ENCODE results near the gene SKAP1.
"Not testable (repeated sequence)": the region's sequence is repeated elsewhere in the genome, so short reads cannot be mapped to it uniquely, and the experiment has no call there.

The SKAP1 gene

GRCh38 chr17:48258331-48258730, 171.7 kb downstream of the SKAP1 start:
- no peak for DNase-seq (ENCODE audit: low read depth)
- no peak overlapping the region for H3K4me3 ChIP-seq (ENCODE audit: low read depth, low read length)
- TF ChIP-seq, protein P1, sequence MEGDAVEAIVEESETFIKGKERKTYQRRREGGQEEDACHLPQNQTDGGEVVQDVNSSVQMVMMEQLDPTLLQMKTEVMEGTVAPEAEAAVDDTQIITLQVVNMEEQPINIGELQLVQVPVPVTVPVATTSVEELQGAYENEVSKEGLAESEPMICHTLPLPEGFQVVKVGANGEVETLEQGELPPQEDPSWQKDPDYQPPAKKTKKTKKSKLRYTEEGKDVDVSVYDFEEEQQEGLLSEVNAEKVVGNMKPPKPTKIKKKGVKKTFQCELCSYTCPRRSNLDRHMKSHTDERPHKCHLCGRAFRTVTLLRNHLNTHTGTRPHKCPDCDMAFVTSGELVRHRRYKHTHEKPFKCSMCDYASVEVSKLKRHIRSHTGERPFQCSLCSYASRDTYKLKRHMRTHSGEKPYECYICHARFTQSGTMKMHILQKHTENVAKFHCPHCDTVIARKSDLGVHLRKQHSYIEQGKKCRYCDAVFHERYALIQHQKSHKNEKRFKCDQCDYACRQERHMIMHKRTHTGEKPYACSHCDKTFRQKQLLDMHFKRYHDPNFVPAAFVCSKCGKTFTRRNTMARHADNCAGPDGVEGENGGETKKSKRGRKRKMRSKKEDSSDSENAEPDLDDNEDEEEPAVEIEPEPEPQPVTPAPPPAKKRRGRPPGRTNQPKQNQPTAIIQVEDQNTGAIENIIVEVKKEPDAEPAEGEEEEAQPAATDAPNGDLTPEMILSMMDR (IDR thresholded peaks at IDR 0.05; ENCODE audit: insufficient read depth, low read depth, low read length, missing control alignments) = no peak

GRCh38 chr17:48255759-48256158, 174.3 kb downstream of the SKAP1 start:
- TF ChIP-seq, protein P1 (IDR thresholded peaks at IDR 0.05; ENCODE audit: insufficient read depth, low read depth, low read length, missing control alignments) = no peak
- H3K4me3 ChIP-seq (ENCODE audit: low read depth, low read length) = no peak overlapping the region
- no peak for DNase-seq (ENCODE audit: low read depth)

- TF ChIP-seq, protein P1 (IDR thresholded peaks at IDR 0.05; ENCODE audit: insufficient read depth, low read depth, low read length, missing control alignments) = no peak
- H3K4me3 ChIP-seq (ENCODE audit: low read depth, low read length) = no peak overlapping the region
- no peak for DNase-seq (ENCODE audit: low read depth)
These were observed 175.1 kb downstream of the SKAP1 start for GRCh38 chr17:48254896-48255295.

DNA sequence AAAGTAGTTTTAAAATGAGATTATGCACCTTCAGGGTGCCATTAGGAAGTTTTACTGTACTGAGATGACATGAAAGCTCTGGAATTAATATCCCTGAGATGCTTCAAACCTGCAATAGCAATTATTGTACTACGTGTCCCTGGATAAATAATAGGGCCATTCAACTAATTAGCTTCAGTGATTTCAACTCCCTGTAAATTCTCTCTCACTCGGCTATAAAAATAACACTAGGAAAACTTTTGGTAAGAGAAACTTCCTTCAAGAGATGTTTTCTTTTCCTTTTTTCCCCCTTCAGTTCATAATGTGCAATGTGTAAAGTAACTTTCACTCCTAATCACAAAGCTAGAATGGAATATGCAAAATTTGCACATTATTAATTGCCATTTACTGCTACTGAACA, 176.0 kb downstream of the SKAP1 start:
- no peak for DNase-seq (ENCODE audit: low read depth)
- TF ChIP-seq, protein P1 (IDR thresholded peaks at IDR 0.05; ENCODE audit: insufficient read depth, low read depth, low read length, missing control alignments) = no peak
- no peak overlapping the region for H3K4me3 ChIP-seq (ENCODE audit: low read depth, low read length)

DNA sequence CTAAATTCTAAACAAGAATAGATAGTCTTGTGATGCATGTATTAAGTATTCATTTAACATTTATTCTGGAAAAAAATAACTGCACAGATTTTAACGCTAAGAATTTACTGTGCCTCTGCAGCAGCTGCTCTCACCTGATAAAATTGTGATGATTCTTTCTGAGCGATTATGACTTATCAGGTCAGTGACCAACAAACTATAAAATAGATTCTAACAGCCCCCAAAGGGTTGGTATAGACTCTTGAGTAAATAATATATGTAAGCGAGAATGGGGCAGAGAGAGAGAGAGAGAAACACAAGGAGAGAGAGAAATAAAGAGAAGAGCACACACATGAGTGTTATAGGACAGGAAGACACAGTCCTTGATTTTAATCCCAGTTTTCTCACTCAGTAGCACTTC, 178.1 kb downstream of the SKAP1 start:
- TF ChIP-seq, protein P1 (IDR thresholded peaks at IDR 0.05; ENCODE audit: insufficient read depth, low read depth, low read length, missing control alignments) = no peak
- DNase-seq (ENCODE audit: low read depth) = no peak

DNA sequence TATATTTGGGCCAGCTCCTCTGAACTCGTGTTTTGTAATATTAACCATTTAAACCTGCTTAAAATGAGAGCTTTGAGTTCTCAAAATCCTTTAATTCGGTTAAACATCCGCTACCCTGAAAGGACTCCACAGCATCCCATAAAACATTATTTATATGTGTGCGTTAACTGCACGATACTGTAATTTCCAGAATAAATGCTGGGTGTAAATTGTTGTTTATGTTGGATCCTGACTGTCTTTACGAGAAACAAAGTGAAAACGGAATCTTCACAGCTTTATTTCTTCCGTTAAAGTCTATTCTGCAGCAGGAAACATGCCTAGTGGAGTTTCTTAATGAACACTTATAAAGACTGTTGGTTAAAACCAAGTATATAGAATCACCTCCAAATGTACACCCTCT, 179.1 kb downstream of the SKAP1 start:
- H3K4me3 ChIP-seq (ENCODE audit: low read depth, low read length) = no peak overlapping the region
- TF ChIP-seq, protein P1 (IDR thresholded peaks at IDR 0.05; ENCODE audit: insufficient read depth, low read depth, low read length, missing control alignments) = no peak
- no peak for DNase-seq (ENCODE audit: low read depth)

More for the DNA sequence above, 178.1 kb downstream of the SKAP1 start:
- H3K4me3 ChIP-seq (ENCODE audit: low read depth, low read length) = no peak overlapping the region

GRCh38 chr17:48250059-48250458, 180.0 kb downstream of the SKAP1 start:
- not testable (repeated sequence) for H3K4me3 ChIP-seq (ENCODE audit: low read depth, low read length); DNase-seq (ENCODE audit: low read depth)
